Measurements from ENCODE around the gene PLA2G3.

DNA sequence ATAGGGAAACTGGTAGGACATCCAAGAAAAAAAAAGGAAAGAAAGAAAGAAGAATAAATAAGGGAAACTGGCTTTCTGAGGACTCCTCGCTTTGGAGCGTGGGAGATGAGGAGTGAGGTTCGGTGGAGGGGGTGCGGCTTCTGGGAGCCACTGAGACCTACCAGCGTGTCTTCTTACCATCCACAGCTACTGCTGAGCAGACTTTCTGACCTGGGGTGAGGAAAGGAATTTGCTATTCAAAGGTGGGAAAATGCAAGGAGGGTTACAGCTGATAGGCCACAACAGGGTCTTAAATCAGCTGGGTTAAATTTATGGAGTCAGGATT, 32.5 kb downstream of the PLA2G3 start:
- TF ChIP-seq SIRT6 (IDR thresholded peaks at IDR 0.05; ENCODE audit: low read length) (no peak), POLR2A (IDR thresholded peaks at IDR 0.05; ENCODE audit: control extremely low read depth in 1 of 2, low read depth in 2 of 2, low read length in 2 of 2) (no peak), EP300 (IDR thresholded peaks at IDR 0.05; ENCODE audit: borderline replicate concordance in 1 of 2, low read depth in 2 of 2, low read length in 2 of 2) (no peak), POLR2AphosphoS5 (IDR thresholded peaks at IDR 0.05; ENCODE audit: low read depth, low read length) (no peak)

Data from H1 (cell line).